ENCODE data around the gene IFT80. TPM values are rescaled to one million over a fixed set of nuclear protein-coding genes. Genes with fewer than 3 reads are reported as not detected.

The IFT80 gene
- polyA plus RNA-seq, 1 donor (not counting 4 experiments of a cell fraction or from before 2014, with no cell fraction given) = 23.6 TPM

GRCh38 chr3:160291290-160291908 lies 107.6 kb downstream of the IFT80 start:
- Histone ChIP-seq H3K79me2 (ENCODE audit: control insufficient read depth, insufficient read depth, low read length) (no peaks in the 10 kb centered on the region), H3K36me3 (ENCODE audit: control insufficient read depth in 2 of 2, extremely low read depth in 1 of 2, insufficient read depth in 2 of 2, low read length in 2 of 2) (no peaks in the 10 kb centered on the region), H3K9ac (ENCODE audit: control insufficient read depth, extremely low read depth, insufficient read depth, low read length) (no peak overlapping the region), H4K20me1 (ENCODE audit: control insufficient read depth, extremely low read depth, insufficient read depth, low read length) (no peaks in the 10 kb centered on the region), H3K27me3 (ENCODE audit: control insufficient read depth, extremely low read depth, insufficient read depth, low read length) (no peaks in the 10 kb centered on the region), H2AFZ (ENCODE audit: control insufficient read depth, low read length) (no peak overlapping the region), H3K9me1 (ENCODE audit: control insufficient read depth, extremely low read depth, insufficient read depth, low read length) (no peaks in the 10 kb centered on the region), H3K27ac (ENCODE audit: control insufficient read depth, insufficient read depth, low read length) (no peak overlapping the region), H3K4me2 (ENCODE audit: control insufficient read depth, extremely low read depth, insufficient read depth, low read depth, low read length) (no peak overlapping the region), H3K4me1 (ENCODE audit: control insufficient read depth, extremely low read depth, insufficient read depth, low read length) (no peaks in the 10 kb centered on the region), H3K9me3 (ENCODE audit: control insufficient read depth, low read depth, low read length) (no peaks in the 10 kb centered on the region), H3K4me3 (ENCODE audit: control insufficient read depth in 2 of 3, extremely low read depth in 1 of 3, insufficient read depth in 2 of 3, low read depth in 1 of 3, low read length in 3 of 3) (no peak overlapping the region)
- FAIRE-seq = no peak
- TF ChIP-seq, protein P1, sequence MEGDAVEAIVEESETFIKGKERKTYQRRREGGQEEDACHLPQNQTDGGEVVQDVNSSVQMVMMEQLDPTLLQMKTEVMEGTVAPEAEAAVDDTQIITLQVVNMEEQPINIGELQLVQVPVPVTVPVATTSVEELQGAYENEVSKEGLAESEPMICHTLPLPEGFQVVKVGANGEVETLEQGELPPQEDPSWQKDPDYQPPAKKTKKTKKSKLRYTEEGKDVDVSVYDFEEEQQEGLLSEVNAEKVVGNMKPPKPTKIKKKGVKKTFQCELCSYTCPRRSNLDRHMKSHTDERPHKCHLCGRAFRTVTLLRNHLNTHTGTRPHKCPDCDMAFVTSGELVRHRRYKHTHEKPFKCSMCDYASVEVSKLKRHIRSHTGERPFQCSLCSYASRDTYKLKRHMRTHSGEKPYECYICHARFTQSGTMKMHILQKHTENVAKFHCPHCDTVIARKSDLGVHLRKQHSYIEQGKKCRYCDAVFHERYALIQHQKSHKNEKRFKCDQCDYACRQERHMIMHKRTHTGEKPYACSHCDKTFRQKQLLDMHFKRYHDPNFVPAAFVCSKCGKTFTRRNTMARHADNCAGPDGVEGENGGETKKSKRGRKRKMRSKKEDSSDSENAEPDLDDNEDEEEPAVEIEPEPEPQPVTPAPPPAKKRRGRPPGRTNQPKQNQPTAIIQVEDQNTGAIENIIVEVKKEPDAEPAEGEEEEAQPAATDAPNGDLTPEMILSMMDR (optimal IDR thresholded peaks at IDR 0.05 in 1 of 3, IDR thresholded peaks at IDR 0.05 in 1 of 3, conservative IDR thresholded peaks at IDR 0.05 in 1 of 3; ENCODE audit: extremely low read depth in 1 of 3, insufficient read depth in 2 of 3, low read length in 3 of 3) = no peak
- no peak for TF ChIP-seq EZH2 (IDR thresholded peaks at IDR 0.05; ENCODE audit: low read length)
- no peak for DNase-seq (ENCODE audit: low read depth, low spot score)
- dilution Hi-C loops (cut with MboI; ENCODE audit: extremely low pct_ligation_motif_present, low sequenced_read_pairs) = no loop called here

DNA sequence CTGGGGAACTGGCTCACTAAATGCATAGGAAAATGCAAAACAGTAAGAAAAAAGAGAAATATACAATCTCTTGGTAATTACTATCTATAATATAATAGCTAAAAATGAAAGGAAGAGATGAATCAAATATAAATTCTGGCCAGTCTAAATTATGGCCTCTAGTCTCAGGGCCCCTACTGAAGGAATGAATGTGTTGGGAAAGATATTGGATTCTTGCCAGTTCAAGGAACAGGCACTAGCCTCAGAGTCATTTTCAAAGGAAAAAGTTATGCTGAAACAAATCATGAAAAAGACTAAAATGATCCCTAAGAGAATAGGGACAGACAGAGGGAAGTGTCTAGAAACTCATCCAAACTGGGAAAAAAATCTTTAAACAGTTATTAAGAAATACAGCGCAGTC lies 111.4 kb downstream of the IFT80 start:
- Histone ChIP-seq H3K9me3 (ENCODE audit: control insufficient read depth, low read depth, low read length) (no peaks in the 10 kb centered on the region), H3K79me2 (ENCODE audit: control insufficient read depth, insufficient read depth, low read length) (no peaks in the 10 kb centered on the region), H3K4me1 (ENCODE audit: control insufficient read depth, extremely low read depth, insufficient read depth, low read length) (no peaks in the 10 kb centered on the region), H3K4me2 (ENCODE audit: control insufficient read depth, extremely low read depth, insufficient read depth, low read depth, low read length) (no peak overlapping the region), H3K9me1 (ENCODE audit: control insufficient read depth, extremely low read depth, insufficient read depth, low read length) (no peaks in the 10 kb centered on the region), H3K36me3 (ENCODE audit: control insufficient read depth in 2 of 2, extremely low read depth in 1 of 2, insufficient read depth in 2 of 2, low read length in 2 of 2) (no peaks in the 10 kb centered on the region), H3K27ac (ENCODE audit: control insufficient read depth, insufficient read depth, low read length) (no peak overlapping the region), H4K20me1 (ENCODE audit: control insufficient read depth, extremely low read depth, insufficient read depth, low read length) (no peaks in the 10 kb centered on the region), H3K27me3 (ENCODE audit: control insufficient read depth, extremely low read depth, insufficient read depth, low read length) (no peaks in the 10 kb centered on the region), H3K4me3 (ENCODE audit: control insufficient read depth in 2 of 3, extremely low read depth in 1 of 3, insufficient read depth in 2 of 3, low read depth in 1 of 3, low read length in 3 of 3) (no peak overlapping the region), H3K9ac (ENCODE audit: control insufficient read depth, extremely low read depth, insufficient read depth, low read length) (no peak overlapping the region), H2AFZ (ENCODE audit: control insufficient read depth, low read length) (no peak overlapping the region)
- FAIRE-seq (no peak), DNase-seq (ENCODE audit: low read depth, low spot score) (no peak)
- dilution Hi-C loops (cut with MboI; ENCODE audit: extremely low pct_ligation_motif_present, low sequenced_read_pairs) = no loop called here
- no peak for TF ChIP-seq EZH2 (IDR thresholded peaks at IDR 0.05; ENCODE audit: low read length)
- TF ChIP-seq, protein P1 (optimal IDR thresholded peaks at IDR 0.05 in 1 of 3, IDR thresholded peaks at IDR 0.05 in 1 of 3, conservative IDR thresholded peaks at IDR 0.05 in 1 of 3; ENCODE audit: extremely low read depth in 1 of 3, insufficient read depth in 2 of 3, low read length in 3 of 3) = no peak

All from keratinocyte (primary cell).